ENCODE results near the gene TRPM2. TPM values are rescaled to one million over a fixed set of nuclear protein-coding genes. Genes with fewer than 3 reads are reported as not detected.

Gene TRPM2
- total RNA-seq, 1 donor from 2014 or later = 0.52 TPM

GRCh38 chr21:44456915-44457736 is 103.7 kb downstream of the TRPM2 start:
- no peak for TF ChIP-seq CTCF (conservative IDR thresholded peaks at IDR 0.05; ENCODE audit: low read depth, low read length)
- H3K4me3 ChIP-seq (ENCODE audit: low read depth, low read length) = no peak overlapping the region
- no peak for DNase-seq (ENCODE audit: low read depth)

GRCh38 chr21:44458971-44459711 is 105.7 kb downstream of the TRPM2 start:
- DNase-seq (ENCODE audit: low read depth) = no peak
- no peak for TF ChIP-seq CTCF (conservative IDR thresholded peaks at IDR 0.05; ENCODE audit: low read depth, low read length)

GRCh38 chr21:44459712-44460440 is 106.5 kb downstream of the TRPM2 start:
- no peak overlapping the region for H3K4me3 ChIP-seq (ENCODE audit: low read depth, low read length)
- TF ChIP-seq CTCF (conservative IDR thresholded peaks at IDR 0.05; ENCODE audit: low read depth, low read length) = no peak
- no peak for DNase-seq (ENCODE audit: low read depth)

More at GRCh38 chr21:44458971-44459711, 105.7 kb downstream of the TRPM2 start:
- H3K4me3 ChIP-seq (ENCODE audit: low read depth, low read length) = no peak overlapping the region

GRCh38 chr21:44460441-44460755 is 107.0 kb downstream of the TRPM2 start:
- DNase-seq (ENCODE audit: low read depth) = no peak
- H3K4me3 ChIP-seq (ENCODE audit: low read depth, low read length) = no peak overlapping the region
- no peak for TF ChIP-seq CTCF (conservative IDR thresholded peaks at IDR 0.05; ENCODE audit: low read depth, low read length)

- no peak for TF ChIP-seq CTCF (conservative IDR thresholded peaks at IDR 0.05; ENCODE audit: low read depth, low read length)
- DNase-seq (ENCODE audit: low read depth) = no peak
- H3K4me3 ChIP-seq (ENCODE audit: low read depth, low read length) = no peak overlapping the region
Observed at GRCh38 chr21:44461005-44461404, 107.6 kb downstream of the TRPM2 start.

GRCh38 chr21:44461464-44462001 is 108.1 kb downstream of the TRPM2 start:
- DNase-seq (ENCODE audit: low read depth) = no peak
- TF ChIP-seq CTCF (conservative IDR thresholded peaks at IDR 0.05; ENCODE audit: low read depth, low read length) = no peak
- no peak overlapping the region for H3K4me3 ChIP-seq (ENCODE audit: low read depth, low read length)

Data from epithelial cell of proximal tubule (primary cell).